Activated CD8-positive, alpha-beta memory T cell treated with anti-CD3 and anti-CD28 coated beads, Interleukin-2, amount 10 ng/mL, durations not matched to agents 7 days and 5 days (primary cell): Measurements from ENCODE around the gene IMMP2L. TPM values are rescaled to one million over a fixed set of nuclear protein-coding genes. Genes with fewer than 3 reads are reported as not detected.
"Not testable (repeated sequence)": the region's sequence is repeated elsewhere in the genome, so short reads cannot be mapped to it uniquely, and the experiment has no call there.

Experiments used
- ATAC-seq: fragments of 150-1000 bp; cut with Tn5 transposase; one replicate; pipeline ENCODE4 v1.10.0; 2021; ENCODE audit warnings: moderate library complexity
- CTCF ChIA-PET: fragments of 350-600 bp; sonication (Branson Sonifier 250); formaldehyde crosslinking; loops from one replicate; lab custom pipeline; 2021; ENCODE audit warnings: antibody characterized with exemption; lab: Charles Lee
- DNase-seq: peaks from one replicate; pipeline ENCODE4 v3.0.0-alpha.2; 2020
- H3K27ac Mint-ChIP-seq: one replicate; pipeline ENCODE4 v1.8.0; 2021; ENCODE audit warnings: mild to moderate bottlenecking, mixed read lengths
- H3K27me3 Mint-ChIP-seq: one replicate; pipeline ENCODE4 v1.8.0; 2021; ENCODE audit warnings: mixed read lengths
- H3K36me3 Mint-ChIP-seq: one replicate; pipeline ENCODE4 v1.8.0; 2021; ENCODE audit warnings: mild to moderate bottlenecking, mixed read lengths
- H3K4me1 Mint-ChIP-seq: one replicate; pipeline ENCODE4 v1.8.0; 2021; ENCODE audit warnings: mixed read lengths
- H3K4me3 Mint-ChIP-seq: one replicate; pipeline ENCODE4 v1.8.0; 2021; ENCODE audit warnings: mild to moderate bottlenecking, moderate library complexity, mixed read lengths
- H3K9me3 Mint-ChIP-seq: one replicate; pipeline ENCODE4 v1.8.0; 2022; ENCODE audit warnings: low read depth, mixed read lengths
- total RNA-seq, 2 experiments: library from RNA; stranded (reverse); gene quantifications; one replicate each; pipeline ENCODE4 v1.2.3, GENCODE V29; 2021

The IMMP2L gene
- total RNA-seq, 2 experiments from 2014 or later: 11.5 to 13.1 TPM

DNA sequence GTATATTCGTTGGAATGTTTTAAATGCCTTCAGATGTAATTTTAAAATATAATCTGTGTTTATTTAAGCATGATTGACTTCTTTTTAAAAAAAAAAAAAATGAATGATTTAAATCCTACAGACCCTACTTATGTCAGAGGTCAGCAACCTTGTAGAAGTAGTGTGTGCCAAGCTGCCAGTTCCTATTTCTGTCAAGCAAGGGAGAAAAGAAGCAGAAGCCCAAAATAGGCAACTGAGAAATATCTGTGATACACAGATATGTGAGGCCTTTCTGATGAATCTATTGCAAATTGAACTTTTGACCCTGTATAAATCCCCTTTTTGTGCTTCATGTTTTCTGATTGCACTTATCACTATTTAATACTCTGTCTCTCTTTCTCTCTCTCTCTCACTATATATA, 271.9 kb downstream of the IMMP2L start:
- Mint-ChIP-seq H3K27ac (no peak overlapping the region), H3K4me1 (no peaks in the 10 kb centered on the region), H3K4me3 (no peak overlapping the region), H3K36me3 (peaks cover 2% of the 10 kb centered on the region), H3K9me3 (peaks cover 5% of the 10 kb centered on the region), H3K27me3 (no peaks in the 10 kb centered on the region)
- ATAC-seq (no peak), DNase-seq (no peak)
- CTCF ChIA-PET: no interaction called here

DNA sequence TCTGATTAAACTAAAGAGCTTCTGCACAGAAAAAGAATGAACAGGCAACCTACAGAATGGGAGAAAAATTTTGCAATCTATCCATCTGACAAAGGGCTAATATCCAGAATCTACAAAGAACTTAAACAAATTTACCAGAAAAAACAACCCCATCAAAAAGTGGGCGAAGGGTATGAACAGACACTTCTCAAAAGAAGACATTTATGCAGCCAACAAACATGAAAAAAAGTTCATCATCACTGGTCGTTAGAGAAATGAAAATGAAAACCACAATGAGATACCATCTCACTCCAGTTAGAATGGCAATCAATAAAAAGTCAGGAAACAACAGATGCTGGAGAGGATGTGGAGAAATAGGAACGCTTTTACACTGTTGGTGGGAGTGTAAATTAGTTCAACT, 273.9 kb downstream of the IMMP2L start:
- CTCF ChIA-PET, H3K4me3 Mint-ChIP-seq, DNase-seq, H3K9me3 Mint-ChIP-seq, H3K27ac Mint-ChIP-seq, H3K36me3 Mint-ChIP-seq, ATAC-seq, H3K27me3 Mint-ChIP-seq, H3K4me1 Mint-ChIP-seq: not testable (repeated sequence)

DNA sequence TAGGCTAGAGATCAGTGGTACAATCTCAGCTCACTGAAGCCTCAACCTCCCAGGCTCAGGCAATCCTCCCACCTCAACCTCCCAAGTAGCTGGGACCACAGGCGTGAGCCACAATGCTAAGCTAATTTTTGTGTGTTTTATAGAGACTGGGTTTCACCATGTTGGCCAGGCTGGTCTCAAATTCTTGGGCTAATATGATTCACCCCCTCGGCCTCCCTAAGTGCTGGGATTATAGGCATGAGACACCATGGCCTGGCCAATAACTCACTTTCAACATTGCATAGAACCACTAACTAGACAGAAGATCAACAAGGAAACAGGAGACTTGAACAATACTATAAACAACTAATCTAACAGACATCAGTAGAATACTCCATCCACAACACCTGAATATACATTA, 279.7 kb downstream of the IMMP2L start:
- H3K4me3 Mint-ChIP-seq: no peak overlapping the region
- DNase-seq (no peak), ATAC-seq (no peak)
- H3K36me3 Mint-ChIP-seq: peaks cover 4% of the 10 kb centered on the region
- H3K27ac Mint-ChIP-seq: no peak overlapping the region
- CTCF ChIA-PET: interaction anchor here (1.5 kb wide), 1 partner anchor 33 kb away, joined by 3 read pairs; no protein-coding TSS in a partner anchor
- no peaks in the 10 kb centered on the region for H3K27me3 Mint-ChIP-seq
- H3K4me1 Mint-ChIP-seq: no peaks in the 10 kb centered on the region
- H3K9me3 Mint-ChIP-seq: peaks cover 6% of the 10 kb centered on the region

DNA sequence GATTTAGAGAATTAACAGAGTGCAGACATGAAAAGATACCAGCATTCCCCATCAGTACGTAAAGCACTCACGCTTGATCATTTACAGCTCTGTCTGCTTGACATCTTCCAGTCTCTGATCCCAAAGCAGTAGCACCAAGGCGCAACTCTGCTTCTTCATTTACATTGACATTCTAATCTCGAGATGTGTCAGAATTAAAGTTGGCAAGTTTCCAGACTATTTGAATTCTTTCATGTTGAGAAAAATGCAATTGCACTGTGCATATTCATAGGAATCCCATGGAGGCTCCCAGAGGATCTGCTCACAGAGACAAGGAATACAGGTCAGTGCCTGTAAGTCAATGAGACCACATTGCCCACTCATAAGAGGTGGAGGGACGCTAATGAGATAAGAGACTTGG, 287.4 kb downstream of the IMMP2L start:
- DNase-seq (no peak), ATAC-seq (no peak)
- CTCF ChIA-PET: no interaction called here
- no peaks in the 10 kb centered on the region for H3K4me1 Mint-ChIP-seq
- H3K36me3 Mint-ChIP-seq: peaks cover 2% of the 10 kb centered on the region
- H3K27ac Mint-ChIP-seq: no peak overlapping the region
- peaks cover 2% of the 10 kb centered on the region for H3K9me3 Mint-ChIP-seq
- no peaks in the 10 kb centered on the region for H3K27me3 Mint-ChIP-seq
- no peak overlapping the region for H3K4me3 Mint-ChIP-seq

DNA sequence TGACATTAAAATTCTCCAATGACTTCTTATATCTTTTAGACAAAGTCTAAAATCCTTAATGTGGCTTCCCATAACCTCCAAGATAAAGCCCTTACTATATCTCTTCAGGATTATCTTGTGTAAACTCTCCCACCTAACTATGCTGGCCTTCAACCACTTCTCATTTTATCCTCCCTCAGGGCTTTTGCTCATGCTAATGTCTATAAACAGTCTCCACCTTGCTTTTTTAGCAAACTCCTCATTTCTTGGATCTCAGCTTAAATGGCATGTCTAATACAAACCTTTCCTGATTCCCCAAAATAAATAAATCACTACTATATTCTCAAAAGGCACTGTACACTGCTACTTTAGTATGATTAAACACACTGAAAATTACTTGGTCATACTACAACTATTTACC, 290.2 kb downstream of the IMMP2L start:
- peaks cover 2% of the 10 kb centered on the region for H3K9me3 Mint-ChIP-seq
- H3K36me3 Mint-ChIP-seq: peaks cover 2% of the 10 kb centered on the region
- CTCF ChIA-PET: no interaction called here
- H3K4me1 Mint-ChIP-seq: no peaks in the 10 kb centered on the region
- no peak overlapping the region for H3K4me3 Mint-ChIP-seq
- no peak for ATAC-seq
- DNase-seq: no peak
- no peak overlapping the region for H3K27ac Mint-ChIP-seq
- H3K27me3 Mint-ChIP-seq: no peaks in the 10 kb centered on the region

DNA sequence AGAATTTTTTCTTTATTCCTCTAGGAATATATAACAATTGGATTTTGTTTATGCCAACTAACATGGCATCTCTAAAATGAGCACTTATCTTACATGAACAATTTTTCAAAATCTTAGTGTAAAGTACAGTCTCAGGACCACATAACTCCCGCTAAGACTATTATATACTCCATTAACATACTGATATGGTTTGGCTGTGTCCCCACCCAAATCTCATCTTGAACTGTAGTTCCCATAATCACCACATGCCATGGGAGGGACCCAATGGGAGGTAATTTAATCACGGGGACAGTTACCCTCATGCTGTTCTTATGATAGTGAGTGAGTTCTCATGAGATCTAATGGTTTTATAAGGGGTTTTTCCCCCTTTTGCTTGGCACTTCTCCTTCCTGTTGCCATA, 291.5 kb downstream of the IMMP2L start:
- H3K4me3 Mint-ChIP-seq, ATAC-seq, H3K36me3 Mint-ChIP-seq, H3K9me3 Mint-ChIP-seq, H3K4me1 Mint-ChIP-seq, H3K27me3 Mint-ChIP-seq, CTCF ChIA-PET, DNase-seq, H3K27ac Mint-ChIP-seq: not testable (repeated sequence)

DNA sequence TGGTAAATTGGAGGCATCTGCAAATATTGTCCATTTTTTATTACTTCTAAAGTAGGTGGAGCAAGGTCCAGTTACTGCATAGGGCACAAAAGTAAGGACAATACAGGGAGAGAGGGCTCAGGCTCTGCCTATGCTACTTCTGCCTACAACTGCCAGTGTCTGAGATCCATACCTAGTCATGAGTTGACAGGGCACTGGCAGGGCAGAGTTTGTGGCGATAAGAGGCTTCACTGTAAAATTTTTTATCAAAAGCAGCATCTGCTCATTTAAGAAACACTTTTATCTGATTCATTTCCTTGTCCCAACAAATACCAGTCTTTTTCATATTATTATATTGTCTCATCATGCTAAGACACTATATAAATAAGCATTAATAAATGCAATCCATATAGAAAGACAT, 293.4 kb downstream of the IMMP2L start:
- ATAC-seq (no peak), DNase-seq (no peak)
- no peak overlapping the region for H3K4me3 Mint-ChIP-seq
- no peaks in the 10 kb centered on the region for H3K27me3 Mint-ChIP-seq
- H3K27ac Mint-ChIP-seq: no peak overlapping the region
- H3K9me3 Mint-ChIP-seq: peaks cover 2% of the 10 kb centered on the region
- CTCF ChIA-PET: no interaction called here
- H3K36me3 Mint-ChIP-seq: peaks cover 2% of the 10 kb centered on the region
- H3K4me1 Mint-ChIP-seq: no peaks in the 10 kb centered on the region

DNA sequence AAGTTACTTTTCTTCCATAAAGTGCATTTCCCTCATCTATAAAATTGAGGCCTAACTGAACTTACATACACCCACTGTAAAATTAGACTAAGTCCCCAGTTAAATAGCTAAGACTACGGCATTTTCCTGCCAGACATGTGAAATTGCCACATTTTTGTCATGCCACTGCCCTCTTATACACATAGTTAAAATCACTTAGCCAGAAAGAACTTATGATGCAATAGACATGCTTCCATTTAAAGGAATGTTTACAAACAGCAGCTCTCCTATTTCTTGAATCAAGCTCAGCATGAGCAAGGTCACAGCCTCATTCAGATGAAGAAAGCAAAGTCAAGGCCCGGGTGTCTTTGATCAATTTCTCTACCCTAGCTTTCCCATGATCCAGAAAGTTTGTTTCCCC, 295.7 kb downstream of the IMMP2L start:
- ATAC-seq (no peak), DNase-seq (no peak)
- Mint-ChIP-seq H3K36me3 (peaks cover 2% of the 10 kb centered on the region), H3K27ac (no peak overlapping the region), H3K9me3 (no peaks in the 10 kb centered on the region), H3K4me1 (no peaks in the 10 kb centered on the region), H3K4me3 (no peak overlapping the region), H3K27me3 (no peaks in the 10 kb centered on the region)
- CTCF ChIA-PET: no interaction called here

DNA sequence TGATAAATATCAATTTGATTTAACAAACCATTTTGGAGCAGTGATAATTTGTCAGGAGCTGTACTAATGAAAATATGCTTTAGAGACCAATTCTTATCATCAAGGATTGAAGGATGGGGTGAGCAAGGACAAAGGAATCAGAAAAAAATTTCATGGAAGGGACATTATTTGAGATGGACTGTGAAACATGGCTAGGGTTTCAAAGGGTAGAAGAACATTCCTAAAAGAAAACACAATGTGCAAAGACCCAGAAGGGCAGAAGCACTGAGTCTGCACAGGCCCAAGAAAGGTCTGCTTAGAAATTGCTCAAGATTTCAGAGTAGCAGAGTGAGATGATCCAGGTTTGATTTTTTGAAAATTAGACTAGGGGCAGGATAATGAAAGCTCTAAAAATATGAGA, 296.9 kb downstream of the IMMP2L start:
- ATAC-seq: no peak

DNA sequence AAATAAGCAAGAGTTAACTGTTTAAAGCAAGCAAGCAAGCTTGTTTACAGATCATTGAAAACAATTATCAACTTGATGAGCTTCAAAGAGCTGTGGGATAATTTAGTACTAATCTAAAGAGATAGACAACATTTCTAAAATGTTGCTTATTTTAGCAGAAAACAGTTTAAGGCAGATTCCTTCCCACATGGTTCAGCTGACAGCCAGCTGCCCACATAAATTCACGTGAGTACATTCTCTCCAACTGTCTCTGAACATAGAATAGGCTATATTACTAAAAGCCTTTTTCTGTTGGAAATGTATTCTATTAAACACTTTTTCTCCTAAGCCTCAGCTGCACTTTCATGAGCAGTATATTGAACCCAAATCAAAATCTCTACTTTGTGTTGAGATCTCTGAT, 297.3 kb downstream of the IMMP2L start:
- H3K4me3 Mint-ChIP-seq: no peak overlapping the region
- CTCF ChIA-PET: no interaction called here
- H3K27ac Mint-ChIP-seq: no peak overlapping the region
- ATAC-seq (no peak), DNase-seq (no peak)
- H3K9me3 Mint-ChIP-seq: no peaks in the 10 kb centered on the region
- no peaks in the 10 kb centered on the region for H3K4me1 Mint-ChIP-seq
- no peaks in the 10 kb centered on the region for H3K27me3 Mint-ChIP-seq
- no peaks in the 10 kb centered on the region for H3K36me3 Mint-ChIP-seq

More for the DNA sequence above, 296.9 kb downstream of the IMMP2L start:
- DNase-seq: no peak
- no peaks in the 10 kb centered on the region for H3K9me3 Mint-ChIP-seq
- H3K27me3 Mint-ChIP-seq: no peaks in the 10 kb centered on the region
- H3K27ac Mint-ChIP-seq: no peak overlapping the region
- H3K4me1 Mint-ChIP-seq: no peaks in the 10 kb centered on the region
- no peaks in the 10 kb centered on the region for H3K36me3 Mint-ChIP-seq
- CTCF ChIA-PET: no interaction called here
- H3K4me3 Mint-ChIP-seq: no peak overlapping the region

DNA sequence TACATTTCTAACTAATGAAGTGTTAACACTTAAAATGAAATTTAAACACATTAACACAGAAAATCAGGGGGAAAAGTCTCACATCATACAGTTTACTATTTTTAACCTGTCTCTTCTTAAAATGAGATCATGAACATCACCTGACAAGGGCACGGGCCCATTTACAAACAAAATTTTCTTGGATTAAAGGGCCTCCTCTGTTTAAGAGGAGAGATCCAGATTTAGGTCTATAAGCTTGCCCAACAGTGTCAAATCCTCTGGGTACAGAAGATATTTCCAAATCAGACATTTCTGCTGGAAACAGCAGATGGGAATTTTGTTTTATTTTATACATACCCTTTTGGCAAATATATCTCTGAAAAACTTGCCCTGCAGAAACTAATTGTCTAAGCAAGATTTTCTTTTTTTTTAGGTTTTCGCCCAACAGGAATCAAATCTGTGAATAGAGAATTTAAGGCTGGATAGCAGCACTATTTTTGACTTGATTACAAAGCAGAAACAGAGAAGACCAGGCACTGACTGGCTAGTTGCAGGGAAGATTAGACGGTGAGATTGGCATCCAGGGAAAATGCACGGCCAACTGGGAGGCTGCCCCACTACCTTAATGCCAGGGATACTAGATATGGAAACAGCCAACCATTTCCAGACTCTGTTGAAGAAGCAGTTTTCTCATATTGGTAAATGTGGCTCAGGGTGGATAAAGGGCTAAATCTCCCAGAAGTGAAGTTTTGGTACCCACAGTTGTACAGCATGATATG, 298.0 kb downstream of the IMMP2L start:
- no peak overlapping the region for H3K4me3 Mint-ChIP-seq
- DNase-seq (no peak), ATAC-seq (no peak)
- no peaks in the 10 kb centered on the region for H3K9me3 Mint-ChIP-seq
- H3K27me3 Mint-ChIP-seq: no peaks in the 10 kb centered on the region
- H3K27ac Mint-ChIP-seq: no peak overlapping the region
- no peaks in the 10 kb centered on the region for H3K36me3 Mint-ChIP-seq
- CTCF ChIA-PET: no interaction called here
- no peaks in the 10 kb centered on the region for H3K4me1 Mint-ChIP-seq

DNA sequence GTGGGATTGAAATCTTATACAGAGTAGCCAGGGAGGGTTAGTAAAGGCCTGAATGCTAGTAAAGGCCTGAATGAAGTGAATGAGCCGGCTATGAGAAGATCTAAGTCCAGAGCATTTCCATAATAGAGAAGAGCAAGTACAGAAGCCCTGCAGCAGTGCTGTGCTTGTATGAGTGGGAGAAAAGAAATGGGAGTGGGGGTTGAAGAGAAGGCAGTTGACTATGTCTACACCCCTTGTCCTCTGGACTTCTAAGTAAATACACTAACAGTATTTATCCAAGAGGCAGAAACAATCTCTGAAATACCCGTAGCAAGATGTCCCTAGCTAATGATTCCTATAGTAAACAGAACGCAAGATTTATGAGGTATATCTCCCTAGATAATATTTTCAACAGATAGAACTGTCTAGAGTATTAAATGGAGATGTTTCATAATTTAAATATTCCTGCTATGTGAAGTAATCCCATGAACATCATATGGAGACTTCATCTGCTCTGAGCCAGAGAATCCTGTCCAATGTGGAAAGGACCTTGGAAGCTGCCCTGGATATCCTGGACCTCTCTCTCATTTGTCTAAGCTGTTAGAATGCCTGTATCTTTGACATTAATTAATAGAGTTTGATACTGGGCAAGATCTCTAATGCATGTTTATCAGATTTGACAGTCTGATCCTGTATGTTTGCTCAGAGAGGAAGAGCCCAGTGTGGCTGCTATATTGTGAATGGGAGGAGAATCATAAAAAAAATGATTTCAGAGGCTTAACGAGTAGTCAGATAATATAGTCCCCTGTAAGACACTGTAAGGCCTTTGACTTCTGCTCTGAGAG, 299.8 kb downstream of the IMMP2L start:
- Mint-ChIP-seq H3K27ac (no peak overlapping the region), H3K9me3 (no peaks in the 10 kb centered on the region)
- CTCF ChIA-PET: no interaction called here

DNA sequence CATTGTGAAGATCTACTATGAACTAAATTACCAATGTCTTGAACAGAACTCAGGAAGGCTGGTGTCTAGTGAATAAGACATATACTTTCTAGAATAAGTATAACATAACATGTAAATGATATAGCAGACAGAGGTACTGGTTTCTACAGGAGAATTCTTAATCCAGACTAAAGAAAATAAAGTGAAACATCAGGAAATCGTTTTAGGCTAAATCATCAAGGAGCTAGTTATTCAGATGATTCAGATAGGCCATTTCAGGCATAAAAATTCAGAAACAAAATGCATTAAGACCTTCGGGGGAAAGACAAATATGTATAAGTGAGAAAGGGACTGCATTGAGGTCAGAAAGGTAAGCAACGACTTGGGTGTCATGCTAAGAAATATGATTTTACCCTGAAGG, 300.8 kb downstream of the IMMP2L start:
- H3K9me3 Mint-ChIP-seq: no peaks in the 10 kb centered on the region
- H3K4me3 Mint-ChIP-seq: no peak overlapping the region
- CTCF ChIA-PET: no interaction called here
- no peaks in the 10 kb centered on the region for H3K27me3 Mint-ChIP-seq
- ATAC-seq: no peak
- no peak for DNase-seq
- no peak overlapping the region for H3K27ac Mint-ChIP-seq
- H3K4me1 Mint-ChIP-seq: no peaks in the 10 kb centered on the region
- H3K36me3 Mint-ChIP-seq: no peaks in the 10 kb centered on the region

More for the DNA sequence above, 299.8 kb downstream of the IMMP2L start:
- no peaks in the 10 kb centered on the region for H3K36me3 Mint-ChIP-seq
- DNase-seq: no peak
- H3K4me1 Mint-ChIP-seq: no peaks in the 10 kb centered on the region
- no peak for ATAC-seq
- H3K27me3 Mint-ChIP-seq: no peaks in the 10 kb centered on the region
- H3K4me3 Mint-ChIP-seq: no peak overlapping the region

DNA sequence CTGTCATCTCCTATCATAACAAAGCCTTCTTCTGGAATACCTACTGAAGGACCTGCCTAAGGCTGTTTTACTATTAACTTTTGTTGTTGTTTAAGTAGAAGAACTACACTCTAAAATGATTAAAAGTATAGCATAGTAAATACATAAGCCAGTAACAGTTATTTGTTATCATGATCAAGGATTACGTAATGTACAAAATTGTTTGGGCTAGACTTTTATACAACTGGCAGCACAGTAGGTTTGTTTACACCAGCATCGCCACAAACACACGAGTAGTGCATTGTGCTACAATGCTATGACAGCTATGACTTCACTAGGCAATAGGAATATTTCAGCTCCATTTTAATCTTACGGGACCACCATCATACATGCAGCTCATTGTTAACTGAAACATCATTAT, 302.3 kb downstream of the IMMP2L start:
- Mint-ChIP-seq H3K36me3 (no peaks in the 10 kb centered on the region), H3K27me3 (no peaks in the 10 kb centered on the region), H3K4me1 (no peaks in the 10 kb centered on the region), H3K9me3 (no peaks in the 10 kb centered on the region), H3K27ac (no peak overlapping the region), H3K4me3 (no peak overlapping the region)
- DNase-seq (no peak), ATAC-seq (no peak)
- CTCF ChIA-PET: no interaction called here
